Tibial artery (tissue), 4 donors: Measurements from ENCODE around the gene DPPA3.

ENCODE experiments used
- DNase-seq, 2 donors: peaks; one replicate each; pipeline ENCODE4 v3.0.0-alpha.2; 2019
- H3K27ac ChIP-seq, 2 donors: fragments of 200-600 bp; sonication (generic) in 1 of 2; 1 replicate in 1 of 2; 2 replicates in 1 of 2; pipeline ENCODE4 v1.5.1; 2018 to 2019; ENCODE audit warnings: mild to moderate bottlenecking in 1 of 2
- H3K27me3 ChIP-seq, 2 donors: fragments of 200-600 bp; sonication (generic) in 1 of 2; one replicate each; pipeline versions ENCODE4 v1.5.1 to v1.6.0; 2016 to 2019
- H3K36me3 ChIP-seq, 3 donors: fragments of 200-600 bp; sonication (generic) in 2 of 3; one replicate each; pipeline ENCODE4 v1.5.1; 2016 to 2019; ENCODE audit warnings: mild to moderate bottlenecking in 2 of 3
- H3K4me1 ChIP-seq, 4 donors: fragments of 200-600 bp; sonication (generic) in 2 of 4; 1 replicate in 3 of 4; 2 replicates in 1 of 4; pipeline ENCODE4 v1.5.1; 2016 to 2019
- H3K4me3 ChIP-seq, 2 donors: fragments of 200-600 bp; sonication (generic) in 1 of 2; 1 replicate in 1 of 2; 2 replicates in 1 of 2; pipeline ENCODE4 v1.5.1; 2018 to 2019; ENCODE audit warnings: mild to moderate bottlenecking in 2 of 2
- H3K9me3 ChIP-seq, 3 donors: fragments of 200-600 bp; sonication (generic) in 1 of 3; one replicate each; pipeline ENCODE4 v1.5.1; 2016 to 2019
- intact Hi-C: fragments of 100-400 bp; cut with DNase I; formaldehyde crosslinking; loops from one replicate; pipeline ENCODE4 v1.15.0; 2023; ENCODE audit warnings: low total_unique reads
- TF ChIP-seq, protein P1 (sequence below), 2 experiments: fragments of 200-600 bp in 1 of 2; fragments of 450-650 bp in 1 of 2; IDR thresholded peaks; one replicate each; pipeline ENCODE4 v1.5.1; 2017 to 2019; ENCODE audit warnings: antibody characterized with exemption in 2 of 2, mild to moderate bottlenecking in 1 of 2, moderate library complexity in 1 of 2

Gene DPPA3

DNA sequence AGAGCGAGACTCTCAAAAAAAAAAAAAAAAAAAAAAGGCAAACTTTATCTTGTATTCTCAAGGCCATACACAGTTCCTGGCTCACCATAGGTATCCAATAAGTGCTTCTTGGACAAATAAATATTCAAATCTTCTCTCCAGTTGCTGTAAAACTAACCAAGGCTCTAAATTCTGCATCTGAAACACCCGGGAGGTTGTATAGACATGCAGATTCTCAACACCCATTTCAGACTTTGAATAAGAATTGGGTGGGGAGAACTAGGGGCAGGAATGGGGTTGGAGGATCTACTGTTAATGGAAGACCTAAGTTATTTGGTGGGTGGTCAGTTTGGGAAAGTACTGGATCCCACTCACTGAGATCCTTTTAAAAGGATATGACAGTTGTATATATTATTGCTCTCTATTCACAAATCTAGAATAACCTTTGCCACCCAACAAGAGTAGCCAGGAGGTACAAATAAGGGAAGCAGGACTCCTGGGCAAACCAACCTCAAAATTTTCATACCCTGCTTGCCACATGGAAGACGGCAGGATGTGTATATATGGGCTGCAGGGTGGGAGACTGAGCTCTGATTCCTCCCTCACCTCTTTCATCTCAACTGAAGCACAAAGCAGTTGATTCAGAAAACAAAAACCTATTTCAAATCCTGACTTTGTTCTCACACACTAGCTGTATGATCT, 16.5 kb upstream of the DPPA3 start:
- intact Hi-C loops = no loop called here
- peaks cover 0 to 6% (median 2%) of the 10 kb centered on the region in 4 donors for H3K4me1 ChIP-seq
- no peaks in the 10 kb centered on the region for H3K9me3 ChIP-seq
- no peaks in the 10 kb centered on the region for H3K36me3 ChIP-seq
- TF ChIP-seq, protein P1, sequence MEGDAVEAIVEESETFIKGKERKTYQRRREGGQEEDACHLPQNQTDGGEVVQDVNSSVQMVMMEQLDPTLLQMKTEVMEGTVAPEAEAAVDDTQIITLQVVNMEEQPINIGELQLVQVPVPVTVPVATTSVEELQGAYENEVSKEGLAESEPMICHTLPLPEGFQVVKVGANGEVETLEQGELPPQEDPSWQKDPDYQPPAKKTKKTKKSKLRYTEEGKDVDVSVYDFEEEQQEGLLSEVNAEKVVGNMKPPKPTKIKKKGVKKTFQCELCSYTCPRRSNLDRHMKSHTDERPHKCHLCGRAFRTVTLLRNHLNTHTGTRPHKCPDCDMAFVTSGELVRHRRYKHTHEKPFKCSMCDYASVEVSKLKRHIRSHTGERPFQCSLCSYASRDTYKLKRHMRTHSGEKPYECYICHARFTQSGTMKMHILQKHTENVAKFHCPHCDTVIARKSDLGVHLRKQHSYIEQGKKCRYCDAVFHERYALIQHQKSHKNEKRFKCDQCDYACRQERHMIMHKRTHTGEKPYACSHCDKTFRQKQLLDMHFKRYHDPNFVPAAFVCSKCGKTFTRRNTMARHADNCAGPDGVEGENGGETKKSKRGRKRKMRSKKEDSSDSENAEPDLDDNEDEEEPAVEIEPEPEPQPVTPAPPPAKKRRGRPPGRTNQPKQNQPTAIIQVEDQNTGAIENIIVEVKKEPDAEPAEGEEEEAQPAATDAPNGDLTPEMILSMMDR (IDR thresholded peaks at IDR 0.05) = no peak
- no peaks in the 10 kb centered on the region for H3K27me3 ChIP-seq
- H3K4me3 ChIP-seq = no peak overlapping the region
- H3K27ac ChIP-seq = no peak overlapping the region
- DNase-seq = no peak

DNA sequence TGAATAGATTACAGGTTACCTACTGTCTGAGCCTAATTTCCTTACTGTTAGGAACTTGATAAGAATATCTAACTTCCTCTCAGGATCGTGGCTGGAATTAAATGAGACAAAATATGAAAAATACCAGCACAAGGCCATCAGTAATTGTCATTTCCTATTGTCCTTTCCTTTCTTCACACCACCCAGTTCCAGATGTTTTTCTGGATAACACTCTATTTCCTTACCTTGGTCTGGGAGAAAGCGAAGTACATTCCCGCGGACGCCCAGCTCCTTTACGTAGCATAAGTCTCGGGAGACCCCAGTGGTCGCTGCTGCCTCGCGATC, 16.0 kb upstream of the DPPA3 start:
- no peak overlapping the region for H3K27ac ChIP-seq
- TF ChIP-seq, protein P1 (IDR thresholded peaks at IDR 0.05) = no peak

DNA sequence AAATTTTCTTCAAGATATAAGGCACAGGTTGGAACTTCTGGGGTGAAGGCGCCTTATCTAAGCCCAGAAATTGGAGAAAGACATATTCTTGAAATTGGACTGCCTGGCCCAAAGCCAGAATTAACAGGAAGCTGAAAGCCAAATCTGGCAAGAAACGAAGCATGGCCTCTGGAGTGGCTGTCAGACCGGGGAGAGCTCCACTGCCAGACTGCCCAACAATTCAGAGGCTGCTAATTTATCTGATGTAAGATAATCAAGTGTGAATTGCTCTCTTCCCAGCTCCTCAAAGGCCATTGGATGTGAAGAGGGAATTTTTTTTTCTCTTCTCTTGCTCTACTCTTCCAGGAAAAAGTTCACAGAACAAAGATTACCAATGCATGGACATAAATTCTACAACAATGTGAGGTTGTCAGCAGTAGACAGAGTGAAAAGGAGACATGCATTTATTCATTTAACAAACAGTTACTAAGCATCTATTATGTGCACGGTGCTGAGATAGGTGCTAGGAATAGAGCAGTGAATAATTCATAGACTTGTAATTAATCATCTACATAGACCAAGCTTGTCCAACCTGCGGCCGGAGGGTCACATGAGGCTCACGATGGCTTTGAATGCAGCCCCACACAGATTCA, 15.6 kb upstream of the DPPA3 start, which contains the start of gene GDF3:
GDF3 (minus strand) TSS at position 210 of the 632 bp plus-strand sequence; CDS start at position 163, 47 bp downstream.
- DNase-seq = peak in 1 of 2 donors; percentile 27
- TF ChIP-seq, protein P1 (IDR thresholded peaks at IDR 0.05) = no peak
- H3K27me3 ChIP-seq = no peaks in the 10 kb centered on the region
- no peak within 1 kb of the TSS for H3K27ac ChIP-seq
- H3K36me3 ChIP-seq = no peaks in the 10 kb centered on the region
- peaks cover 0 to 6% (median 2%) of the 10 kb centered on the region in 4 donors for H3K4me1 ChIP-seq
- H3K9me3 ChIP-seq = no peaks in the 10 kb centered on the region
- intact Hi-C loops = no loop called here
- H3K4me3 ChIP-seq = no peak within 1 kb of the TSS

More for the DNA sequence above, 16.0 kb upstream of the DPPA3 start:
- no peaks in the 10 kb centered on the region for H3K27me3 ChIP-seq
- intact Hi-C loops = no loop called here
- H3K4me1 ChIP-seq = peaks cover 0 to 6% (median 2%) of the 10 kb centered on the region in 4 donors
- H3K9me3 ChIP-seq = no peaks in the 10 kb centered on the region
- no peak overlapping the region for H3K4me3 ChIP-seq
- no peaks in the 10 kb centered on the region for H3K36me3 ChIP-seq
- DNase-seq = no peak

DNA sequence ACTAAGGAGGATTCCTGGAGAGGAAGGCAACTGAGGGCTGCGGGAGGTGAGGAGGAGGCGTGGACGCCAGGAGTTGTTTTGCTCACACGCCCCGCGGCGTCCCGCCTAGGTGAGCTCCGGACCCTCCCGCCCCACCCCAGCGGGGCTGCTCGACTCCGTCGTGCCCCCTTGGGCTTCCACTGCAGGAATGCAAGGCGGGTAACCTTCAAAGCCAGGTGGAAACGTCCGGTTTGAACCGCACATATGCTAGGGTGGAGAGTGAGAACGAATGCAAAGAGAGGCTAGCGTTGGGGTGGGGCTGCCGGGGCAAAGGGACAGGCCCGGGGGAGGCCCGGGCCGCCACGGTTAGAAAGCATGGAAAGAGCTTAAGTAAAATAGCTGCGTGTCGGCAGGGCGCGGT, 5.4 kb upstream of the DPPA3 start:
- Histone ChIP-seq H3K27me3 (no peaks in the 10 kb centered on the region), H3K9me3 (no peaks in the 10 kb centered on the region), H3K36me3 (no peaks in the 10 kb centered on the region), H3K27ac (no peak overlapping the region), H3K4me3 (no peak overlapping the region), H3K4me1 (no peaks in the 10 kb centered on the region)
- intact Hi-C loops = no loop called here
- no peak for DNase-seq
- TF ChIP-seq, protein P1 (IDR thresholded peaks at IDR 0.05) = no peak

DNA sequence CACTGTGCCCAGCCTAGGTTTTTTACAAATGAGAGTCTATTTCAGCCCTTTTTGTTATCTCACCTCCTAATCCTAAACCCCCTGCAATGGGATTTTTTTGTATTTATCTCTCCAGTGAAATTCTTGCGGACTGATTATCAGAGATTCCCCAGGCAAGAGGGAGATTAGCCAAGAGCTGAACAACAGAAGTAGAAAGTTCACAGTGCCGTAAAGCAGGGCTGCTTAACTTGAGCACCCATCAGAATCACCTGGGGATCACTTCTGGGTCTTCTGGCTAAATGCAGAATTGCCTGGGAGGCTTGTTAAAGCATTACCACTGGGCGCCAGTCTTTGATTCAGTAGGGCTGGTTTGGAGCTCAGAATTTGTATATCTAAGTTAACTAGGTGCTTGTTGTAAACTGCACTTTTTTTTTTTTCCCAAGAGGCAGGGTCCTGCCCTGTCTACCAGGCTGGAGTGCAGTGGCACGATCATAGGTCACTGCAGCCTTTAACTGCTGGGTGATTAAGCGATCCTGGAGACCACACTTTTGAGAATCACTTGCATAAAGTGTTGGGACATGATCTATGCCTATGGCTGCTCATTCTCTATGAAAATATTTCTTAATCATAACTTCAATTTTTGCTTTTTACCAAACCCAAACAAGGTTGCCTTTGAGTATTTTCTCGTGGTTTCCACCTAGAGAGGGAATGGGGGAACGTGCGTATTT, 1.1 kb upstream of the DPPA3 start:
- intact Hi-C loops = no loop called here
- H3K9me3 ChIP-seq = no peaks in the 10 kb centered on the region
- H3K27ac ChIP-seq = no peak overlapping the region
- no peaks in the 10 kb centered on the region for H3K27me3 ChIP-seq
- no peaks in the 10 kb centered on the region for H3K4me1 ChIP-seq
- DNase-seq = no peak
- TF ChIP-seq, protein P1 (IDR thresholded peaks at IDR 0.05) = no peak
- no peaks in the 10 kb centered on the region for H3K36me3 ChIP-seq
- no peak overlapping the region for H3K4me3 ChIP-seq
